NCI-H2227 (cell line): Measurements from ENCODE around the gene WDR47.
"Not testable (repeated sequence)": the region's sequence is repeated elsewhere in the genome, so short reads cannot be mapped to it uniquely, and the experiment has no call there.

ENCODE experiments used
- DNase-seq: peaks from one replicate; lab custom pipeline; 2025; ENCODE audit not compliant: unreplicated experiment; lab: John Stamatoyannopoulos, UW

WDR47 gene

DNA sequence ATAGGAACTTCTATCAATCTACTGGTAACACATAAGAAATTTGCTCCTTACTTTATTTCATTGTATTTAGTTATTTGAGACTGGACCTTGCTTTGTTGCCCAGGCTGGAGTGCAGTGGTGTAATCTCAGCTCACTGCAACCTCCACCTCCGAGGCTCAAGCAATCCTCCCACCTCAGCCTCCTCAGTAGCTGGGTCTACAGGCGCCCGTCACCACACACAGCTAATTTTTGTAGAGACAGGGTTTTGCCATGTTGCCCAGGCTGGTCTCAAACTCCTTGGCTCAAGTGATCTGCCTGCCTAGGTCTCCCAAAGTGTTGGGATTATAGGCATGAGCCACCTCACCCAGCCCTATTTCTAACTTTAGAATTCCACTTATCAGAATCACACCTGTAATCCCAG, 10.2 kb upstream of the WDR47 start:
- DNase-seq: not testable (repeated sequence)

DNA sequence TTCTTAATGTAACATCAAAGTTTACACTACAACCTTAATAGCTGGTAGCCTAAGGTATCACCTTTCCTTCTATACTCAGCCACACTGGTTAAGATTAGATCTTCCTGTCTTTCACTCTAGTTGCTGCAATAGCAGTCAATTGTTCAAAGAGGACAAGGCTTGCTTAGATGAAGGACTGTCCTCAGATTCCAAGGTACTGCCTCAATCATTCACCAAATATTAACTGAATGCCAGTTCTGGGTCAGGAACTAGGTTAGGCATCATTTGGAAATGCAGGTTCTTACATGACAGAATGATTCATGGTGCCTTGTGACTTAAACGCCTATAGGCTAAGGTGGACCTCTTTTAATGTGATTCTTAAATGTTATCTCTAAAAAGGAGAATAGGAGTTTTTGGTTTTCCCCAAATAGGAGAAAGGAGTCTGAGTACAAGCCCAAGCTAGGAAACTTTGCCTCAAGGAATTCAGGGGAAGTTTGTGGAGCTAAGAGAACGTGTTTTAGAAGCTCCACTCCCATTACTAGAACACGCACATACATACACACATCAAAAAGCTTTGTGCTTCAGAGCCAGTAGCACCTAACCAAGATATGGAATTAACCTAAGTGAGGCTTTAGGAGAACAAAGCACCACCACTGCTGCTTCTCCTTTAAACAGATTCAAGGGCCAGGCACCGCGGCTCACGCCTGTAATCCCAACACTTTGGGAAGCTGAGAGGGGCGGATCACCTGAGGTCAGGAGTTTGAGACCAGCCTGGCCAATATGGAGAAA, 8.5 kb upstream of the WDR47 start:
- no peak for DNase-seq

DNA sequence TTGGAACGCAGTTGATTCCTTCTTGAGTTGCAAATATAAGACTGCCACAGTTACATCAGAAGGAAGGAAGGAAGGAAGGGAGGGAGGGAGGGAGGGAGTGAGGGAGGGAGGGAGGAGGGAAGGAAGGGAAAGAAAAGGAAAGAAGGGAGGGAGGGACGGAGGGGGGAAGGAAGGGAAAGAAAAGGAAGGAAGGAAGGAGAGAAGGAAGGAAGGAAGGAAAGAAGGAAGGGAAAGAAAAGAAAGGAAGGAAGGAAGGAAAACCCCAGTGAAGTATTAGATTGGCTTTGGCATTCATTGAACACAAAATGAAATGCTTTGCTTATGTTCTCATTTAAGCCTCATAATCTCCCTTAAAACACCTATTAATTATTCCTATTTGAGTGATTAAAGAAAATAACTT, 6.4 kb upstream of the WDR47 start:
- no peak for DNase-seq

DNA sequence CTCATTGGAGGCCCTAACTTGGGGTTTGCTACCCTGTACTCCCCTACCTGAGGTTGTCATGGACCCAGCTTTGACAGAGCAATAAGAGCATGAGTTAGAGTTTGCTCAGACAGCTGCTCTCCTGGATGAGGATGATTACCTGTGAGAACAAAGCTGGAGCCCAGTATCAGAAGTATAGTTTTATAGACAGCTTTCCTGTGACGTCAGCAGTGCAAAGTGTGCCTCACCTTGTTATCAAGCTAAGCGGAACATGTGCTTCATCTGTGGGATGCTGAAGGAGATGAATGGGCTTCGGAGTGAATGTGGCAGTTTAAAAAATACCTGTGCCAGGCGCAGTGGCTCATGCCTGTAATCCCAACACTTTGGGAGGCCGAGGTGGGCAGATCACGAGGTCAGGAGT, 5.4 kb upstream of the WDR47 start:
- DNase-seq: no peak

DNA sequence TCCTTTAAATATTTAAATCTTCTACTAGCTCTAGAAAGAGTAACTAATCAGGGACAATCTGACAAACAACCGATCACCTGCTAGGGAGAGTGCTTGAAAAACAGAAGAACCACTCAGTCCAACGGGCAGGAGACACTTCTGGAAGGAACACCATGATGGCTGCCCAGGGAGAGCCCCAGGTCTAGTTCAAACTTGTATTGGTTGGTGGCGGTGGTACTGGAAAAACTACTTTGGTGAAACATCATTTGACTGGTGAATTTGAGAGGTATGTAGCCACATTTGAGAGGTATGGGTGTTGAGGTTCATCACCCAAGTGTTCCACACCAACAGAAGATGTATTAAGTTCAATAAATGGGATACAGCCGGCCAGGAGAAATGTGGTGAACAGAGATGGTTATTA, 4.8 kb upstream of the WDR47 start:
- no peak for DNase-seq

DNA sequence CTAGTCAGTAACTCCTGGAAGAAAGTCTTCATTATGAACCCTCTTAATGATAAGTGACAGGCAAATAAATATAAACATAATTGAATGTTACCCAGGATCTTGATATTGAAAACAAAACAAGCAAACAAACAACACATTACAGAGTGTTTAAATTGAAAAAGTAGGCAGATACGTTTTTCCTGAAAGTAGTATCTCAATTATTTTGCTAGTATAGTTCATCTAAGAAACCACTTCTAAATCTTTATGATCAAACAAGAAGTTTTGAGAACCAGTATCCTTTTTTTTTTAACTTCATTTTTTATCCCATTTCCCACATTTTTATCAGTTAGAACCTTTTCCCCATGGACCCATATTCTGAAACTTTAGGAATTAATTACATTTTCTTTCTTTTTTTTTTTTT, 3.7 kb upstream of the WDR47 start:
- no peak for DNase-seq

DNA sequence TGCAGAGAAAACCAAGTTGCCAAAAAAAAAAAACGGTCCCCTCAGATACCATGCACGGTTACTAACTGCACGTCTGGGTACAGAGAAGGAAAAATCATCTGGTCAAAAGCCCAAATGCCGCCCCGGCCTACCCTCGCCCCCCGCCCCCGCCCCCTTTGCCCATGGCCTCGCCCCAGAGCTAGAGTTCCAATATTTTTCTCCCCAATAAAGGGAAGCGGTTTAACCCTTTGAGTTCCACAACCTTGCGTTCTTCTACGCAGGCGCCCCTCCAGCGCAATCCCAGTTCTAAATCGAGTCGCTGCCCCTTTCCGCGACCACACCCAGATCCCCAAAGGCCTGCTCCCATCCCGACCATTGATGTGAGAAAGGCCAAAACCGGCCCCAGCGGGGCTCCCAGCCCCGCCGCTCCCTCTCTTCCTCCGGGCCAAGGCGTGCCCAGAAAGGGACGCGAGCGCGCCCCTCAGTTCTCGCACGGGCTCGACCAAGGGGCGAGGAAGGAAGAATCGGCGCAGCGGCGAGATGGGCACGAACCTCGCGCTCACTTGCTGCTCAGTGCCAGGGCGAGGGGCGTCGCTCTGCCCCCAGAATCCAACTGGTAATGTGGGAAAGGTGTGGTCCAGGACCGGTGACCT, 797 bp downstream of the WDR47 start:
- DNase-seq: peak; percentile 72

DNA sequence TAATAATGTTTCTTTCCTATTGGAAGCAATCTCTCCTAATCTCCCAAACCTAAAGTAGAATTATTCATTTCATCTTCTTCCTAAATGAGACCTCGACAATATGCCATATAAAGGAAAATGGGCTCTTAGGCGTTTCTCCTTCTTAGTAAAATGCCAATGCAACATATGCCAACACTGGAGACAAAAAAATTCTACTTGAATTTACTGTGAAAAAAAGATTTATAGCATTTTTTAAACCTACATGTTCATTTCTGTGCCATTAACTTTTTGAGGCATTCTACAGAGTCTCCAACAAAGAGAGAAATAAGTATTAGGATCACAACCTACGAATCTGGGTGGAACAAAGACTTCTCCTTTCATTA, 1.3 kb downstream of the WDR47 start:
- no peak for DNase-seq

DNA sequence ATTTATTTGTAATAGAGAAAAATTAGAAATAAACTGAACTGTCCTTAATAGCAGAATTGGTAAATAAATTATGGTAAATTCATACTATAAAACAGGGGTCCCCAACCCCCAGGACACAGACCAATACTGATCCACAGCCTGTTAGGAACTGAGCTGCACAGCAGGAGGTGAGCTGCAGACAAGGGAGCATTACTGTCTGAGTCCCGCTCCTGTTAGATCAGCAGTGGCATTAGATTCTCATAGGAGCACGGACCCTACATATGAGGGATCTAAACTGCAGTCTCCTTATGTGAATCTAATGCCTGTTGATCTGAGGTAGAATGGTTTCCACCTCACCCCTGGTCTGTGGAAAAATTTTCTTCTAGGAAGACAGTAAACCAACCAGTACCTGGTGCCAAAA, 7.5 kb downstream of the WDR47 start:
- no peak for DNase-seq

DNA sequence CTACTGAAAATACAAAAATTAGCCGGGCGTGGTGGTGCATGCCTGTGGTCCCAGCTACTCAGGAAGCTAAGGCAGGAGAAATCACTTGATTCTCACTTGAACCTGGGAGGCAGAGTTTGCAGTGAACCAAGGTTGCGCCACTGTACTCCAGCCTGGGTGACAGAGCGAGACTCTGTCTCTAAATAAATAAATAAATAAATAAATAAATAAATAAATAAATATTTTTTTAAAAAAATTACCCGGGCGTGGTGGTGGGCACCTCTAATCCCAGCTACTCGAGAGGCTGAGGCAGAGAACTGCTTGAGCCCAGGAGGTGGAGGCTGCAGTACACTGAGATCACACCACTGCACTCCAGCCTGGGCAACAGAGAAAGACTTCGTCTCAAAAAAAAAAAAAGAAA, 12.4 kb downstream of the WDR47 start:
- DNase-seq: not testable (repeated sequence)

DNA sequence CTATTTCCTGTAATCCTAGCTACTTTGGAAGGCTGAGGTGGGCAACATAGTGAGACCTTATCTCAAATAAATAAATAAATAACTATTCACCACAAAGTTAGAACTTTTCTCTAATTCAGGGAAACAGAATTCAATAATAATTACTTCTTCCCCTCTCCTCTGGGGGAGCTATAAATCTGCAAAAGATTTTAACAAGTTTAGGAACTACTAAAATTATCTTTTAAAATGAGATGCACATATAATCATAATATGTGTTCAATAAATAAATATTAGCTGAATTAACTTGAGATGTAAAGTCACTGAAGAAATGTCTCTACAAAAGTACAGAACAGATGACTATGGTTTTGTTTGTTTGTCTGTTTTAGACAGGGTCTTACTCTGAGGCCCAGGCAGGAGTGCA, 14.1 kb downstream of the WDR47 start:
- DNase-seq: no peak

DNA sequence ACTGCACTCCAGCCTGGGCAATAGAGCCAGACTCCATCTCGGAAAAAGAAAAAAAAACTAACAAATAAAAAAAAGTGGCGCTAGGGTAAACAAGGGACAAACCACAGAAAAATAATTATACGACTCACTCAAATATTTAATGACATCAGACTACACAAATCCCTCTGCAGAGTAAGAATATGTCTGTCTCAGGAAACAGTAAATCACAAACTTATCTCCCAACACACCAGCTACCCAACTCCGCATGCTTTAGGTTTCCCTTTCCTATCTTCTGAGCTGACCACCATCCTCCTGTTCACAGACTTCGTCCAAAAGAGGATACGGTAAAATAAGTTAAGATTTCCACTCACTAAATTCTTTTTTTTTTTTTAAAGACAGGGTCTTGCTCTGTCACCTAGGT, 16.2 kb downstream of the WDR47 start:
- DNase-seq: no peak

DNA sequence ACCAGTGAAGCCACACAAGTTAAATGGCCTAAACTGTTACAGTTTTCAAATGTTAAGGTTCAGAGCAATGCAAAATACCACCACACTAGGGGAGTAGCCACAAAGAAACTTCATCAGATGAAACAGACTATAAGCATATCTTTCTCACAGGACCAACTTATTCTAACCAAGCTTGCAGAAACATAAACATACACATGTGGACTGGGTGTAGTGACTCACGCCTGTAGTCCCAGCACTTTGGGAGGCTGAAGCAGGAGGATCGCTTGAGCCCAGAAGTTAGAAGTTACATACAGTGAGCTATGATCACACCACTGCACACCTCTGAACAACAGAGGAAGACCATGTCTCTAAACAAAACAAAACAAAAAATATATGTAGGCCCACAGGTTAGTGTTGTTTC, 17.3 kb downstream of the WDR47 start:
- no peak for DNase-seq

DNA sequence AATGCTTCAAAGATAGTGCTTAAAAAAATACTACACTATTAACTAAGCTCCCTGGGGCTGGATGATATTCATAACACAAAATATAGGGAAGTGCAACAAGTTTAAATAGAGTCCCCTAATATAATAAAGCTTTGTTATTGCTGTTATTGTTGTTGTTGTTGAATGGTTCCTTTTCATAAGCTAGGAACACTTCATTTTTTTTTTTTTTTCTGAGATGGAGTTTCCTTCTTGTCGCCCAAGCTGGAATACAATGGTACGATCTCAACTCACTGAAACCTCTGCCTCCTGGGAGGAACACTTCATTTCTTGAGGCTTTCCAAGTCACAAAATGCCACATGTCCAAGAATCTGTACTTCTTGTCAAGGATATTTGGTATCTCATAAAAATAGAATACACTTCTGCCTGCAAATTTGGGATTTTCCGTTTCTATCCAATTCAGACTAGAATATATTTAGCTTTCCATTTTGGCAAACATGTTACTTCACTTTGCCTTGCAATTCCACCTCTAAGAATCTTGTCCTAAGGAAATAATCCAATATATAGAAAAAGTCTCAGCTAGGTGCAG, 21.1 kb downstream of the WDR47 start:
- DNase-seq: no peak

DNA sequence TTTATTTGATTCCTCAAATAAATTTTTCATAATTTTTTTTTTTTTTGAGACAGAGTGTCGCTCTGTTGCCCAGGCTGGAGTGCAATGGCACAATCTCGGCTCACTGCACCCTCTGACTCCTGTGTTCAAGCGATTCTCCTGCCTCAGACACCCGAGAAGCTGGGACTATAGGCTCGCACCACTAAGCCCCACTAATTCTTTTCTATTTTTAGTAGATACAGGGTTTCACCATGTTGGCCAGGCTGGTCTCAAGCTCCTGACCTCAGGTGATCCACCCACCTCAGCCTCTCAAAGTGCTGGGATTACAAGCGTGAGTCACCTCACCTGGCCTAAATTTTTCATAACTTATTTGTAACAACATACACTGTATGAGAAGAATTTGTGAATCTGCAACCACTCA, 24.2 kb downstream of the WDR47 start:
- not testable (repeated sequence) for DNase-seq

DNA sequence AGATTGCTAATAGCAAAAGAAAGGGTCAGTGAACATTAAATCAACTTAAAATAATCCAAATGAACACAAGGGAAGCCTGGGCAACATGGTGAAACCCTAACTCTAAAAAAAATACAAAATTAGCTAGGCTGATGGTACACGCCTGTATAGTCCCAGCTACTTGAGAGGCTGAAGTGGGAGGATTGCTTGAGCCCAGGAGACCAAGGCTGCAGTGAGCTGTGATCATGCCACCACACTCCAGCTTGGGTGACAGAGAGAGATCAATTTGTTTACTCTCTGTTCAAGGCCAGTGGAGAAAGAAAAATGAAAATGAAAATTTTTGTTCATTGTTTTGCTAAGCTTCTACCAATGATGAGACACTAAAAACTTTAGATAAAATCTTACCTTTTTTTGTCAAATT, 24.8 kb downstream of the WDR47 start:
- no peak for DNase-seq

DNA sequence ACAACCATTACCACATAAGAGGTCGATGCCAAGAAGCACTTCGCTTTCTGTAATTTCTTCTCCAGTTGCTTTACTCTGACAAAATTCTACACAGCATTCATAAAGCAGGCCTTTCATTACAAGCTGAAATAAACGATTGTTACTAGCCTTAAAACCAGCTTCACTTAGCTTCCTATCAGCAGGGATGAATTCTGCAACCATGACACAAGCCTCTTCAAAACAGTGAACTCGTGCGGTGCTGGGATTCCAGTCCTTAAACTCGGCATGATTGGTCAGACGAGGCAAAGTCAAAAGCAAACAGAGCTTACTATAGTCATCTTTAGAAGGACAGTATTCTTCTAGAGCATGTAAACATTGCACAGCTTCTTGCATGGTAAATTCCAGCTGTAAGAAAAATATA, 30.6 kb downstream of the WDR47 start:
- no peak for DNase-seq

DNA sequence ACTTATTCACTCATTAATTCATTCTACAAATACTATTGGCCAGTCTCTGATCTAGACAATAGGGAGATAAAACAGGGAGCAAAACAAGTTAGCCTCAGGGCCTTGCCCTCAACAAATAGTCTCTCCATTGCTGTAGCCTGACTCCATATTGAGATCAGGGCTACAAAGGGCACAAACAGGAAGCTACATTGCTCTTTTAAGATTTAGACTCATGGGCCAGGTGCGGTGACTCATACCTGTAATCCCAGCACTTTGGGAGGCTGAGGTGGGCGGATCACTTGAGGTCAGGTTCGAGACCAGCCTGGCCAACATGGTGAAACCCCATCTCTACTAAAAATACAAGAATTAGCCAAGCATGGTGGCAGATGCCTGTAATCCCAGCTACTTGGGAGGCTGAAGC, 45.3 kb downstream of the WDR47 start:
- not testable (repeated sequence) for DNase-seq

DNA sequence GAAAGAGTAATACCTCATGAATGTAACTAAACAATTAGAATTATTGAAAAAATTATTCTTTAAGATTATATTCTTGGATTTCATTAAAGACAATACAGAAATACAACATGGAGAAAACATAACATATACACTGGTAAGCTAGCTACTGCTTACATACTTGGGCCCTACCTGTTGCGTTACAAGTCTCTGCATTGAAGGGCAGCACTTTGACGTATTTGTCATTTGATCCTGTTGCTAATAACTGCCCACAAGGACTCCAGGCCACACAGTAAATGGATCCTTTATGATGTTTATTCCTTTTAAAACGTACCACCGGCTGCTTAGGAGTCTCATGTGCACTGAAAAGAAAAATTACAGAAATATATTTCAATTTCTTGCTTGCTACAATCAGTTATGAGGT, 58.8 kb downstream of the WDR47 start:
- no peak for DNase-seq

DNA sequence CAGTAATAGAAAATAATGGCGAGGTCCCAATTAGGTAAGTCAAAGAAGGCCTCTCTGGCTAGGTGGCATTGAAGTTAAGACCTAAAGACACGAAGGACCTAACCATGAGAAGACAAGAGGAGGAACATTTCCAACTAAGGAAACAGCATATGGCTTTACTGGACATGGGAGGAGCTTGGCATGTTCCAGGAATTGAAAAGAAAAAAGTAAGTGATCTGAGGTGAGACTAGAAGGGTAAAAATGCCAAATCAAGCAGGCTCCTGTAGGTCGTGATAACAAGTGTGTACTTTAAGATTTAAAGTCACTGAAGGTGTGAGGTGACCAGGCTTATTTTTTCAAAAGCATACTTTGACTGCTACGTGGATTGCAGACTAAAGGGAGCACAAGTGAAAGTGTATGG, 65.2 kb downstream of the WDR47 start:
- DNase-seq: no peak

DNA sequence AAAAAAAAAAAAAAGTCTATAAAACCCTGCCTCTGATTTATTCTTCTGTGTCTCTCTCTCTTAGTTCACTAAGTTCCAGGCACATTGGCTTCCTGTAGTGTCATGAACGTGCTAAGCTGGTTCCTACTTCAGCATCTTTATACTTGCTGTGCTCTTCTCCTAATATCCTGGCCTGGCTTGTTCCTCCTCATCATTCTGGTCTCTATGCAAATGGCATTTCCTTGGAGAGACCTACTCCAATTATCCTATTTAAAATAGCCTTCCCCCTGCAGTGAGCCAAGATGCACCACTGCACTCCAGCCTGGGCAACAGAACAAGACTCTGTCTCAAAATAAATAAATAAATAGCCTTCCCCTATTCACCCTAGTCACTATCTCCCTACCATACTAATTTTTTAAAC, 69.0 kb downstream of the WDR47 start:
- DNase-seq: no peak

DNA sequence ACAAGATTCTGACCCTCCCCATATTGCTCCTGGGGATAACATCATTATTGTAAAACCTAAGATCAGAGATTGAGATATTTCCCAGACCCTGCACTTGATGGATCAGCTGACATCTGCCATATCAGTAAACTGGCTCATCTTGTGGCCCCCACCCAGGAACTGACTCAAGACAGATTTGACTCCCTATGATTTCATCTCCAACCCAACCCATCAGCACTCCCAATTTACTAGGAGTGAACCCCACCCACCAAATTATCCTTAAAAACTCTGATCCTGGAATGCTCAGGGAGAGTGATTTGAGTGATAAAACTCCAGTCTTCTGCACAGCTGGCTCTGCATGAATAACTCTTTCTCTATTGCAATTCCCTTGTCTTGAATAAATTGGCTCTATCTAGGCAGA, 72.6 kb downstream of the WDR47 start:
- no peak for DNase-seq
